ENCODE results near the gene AKR1A1.
"Not testable (repeated sequence)": the region's sequence is repeated elsewhere in the genome, so short reads cannot be mapped to it uniquely, and the experiment has no call there.

The AKR1A1 gene

GRCh38 chr1:45523975-45524374, 26.7 kb upstream of the AKR1A1 start:
- FAIRE-seq = not testable (repeated sequence)

- no peak for FAIRE-seq
Observed at GRCh38 chr1:45526135-45526644, 24.4 kb upstream of the AKR1A1 start.

- no peak for FAIRE-seq
Observed at GRCh38 chr1:45530632-45531135, 19.9 kb upstream of the AKR1A1 start.

- no peak for FAIRE-seq
Observed at GRCh38 chr1:45531873-45532272, 18.8 kb upstream of the AKR1A1 start.

GRCh38 chr1:45535988-45536766, 14.4 kb upstream of the AKR1A1 start:
- no peak for FAIRE-seq

- no peak for FAIRE-seq
Observed at GRCh38 chr1:45536886-45537285, 13.7 kb upstream of the AKR1A1 start.

- FAIRE-seq = no peak
Observed at GRCh38 chr1:45541193-45541592, 9.4 kb upstream of the AKR1A1 start.

- no peak for FAIRE-seq
Observed at GRCh38 chr1:45542591-45542990, 8.0 kb upstream of the AKR1A1 start.

GRCh38 chr1:45543581-45544417, 6.8 kb upstream of the AKR1A1 start:
- FAIRE-seq = no peak

GRCh38 chr1:45544530-45544929, 6.1 kb upstream of the AKR1A1 start:
- no peak for FAIRE-seq

- no peak for FAIRE-seq
Observed at GRCh38 chr1:45545019-45545493, 5.6 kb upstream of the AKR1A1 start.

- no peak for FAIRE-seq
Observed at GRCh38 chr1:45545553-45546310, 4.9 kb upstream of the AKR1A1 start.

GRCh38 chr1:45551684-45552083, 1.1 kb downstream of the AKR1A1 start:
- no peak for FAIRE-seq

- FAIRE-seq = no peak
Observed at GRCh38 chr1:45552331-45552730, 1.7 kb downstream of the AKR1A1 start.

- no peak for FAIRE-seq
Observed at GRCh38 chr1:45554198-45554597, 3.6 kb downstream of the AKR1A1 start.

GRCh38 chr1:45557422-45557944, 6.9 kb downstream of the AKR1A1 start:
- FAIRE-seq = no peak

GRCh38 chr1:45563843-45564242, 13.2 kb downstream of the AKR1A1 start:
- FAIRE-seq = no peak

GRCh38 chr1:45566722-45567121, 16.1 kb downstream of the AKR1A1 start:
- FAIRE-seq = no peak

- FAIRE-seq = no peak
Observed at GRCh38 chr1:45567911-45568310, 17.3 kb downstream of the AKR1A1 start.

GRCh38 chr1:45568421-45568820, 17.8 kb downstream of the AKR1A1 start:
- no peak for FAIRE-seq

GRCh38 chr1:45569571-45569961, 18.9 kb downstream of the AKR1A1 start:
- no peak for FAIRE-seq

- FAIRE-seq = no peak
Observed at GRCh38 chr1:45569962-45570581, 19.4 kb downstream of the AKR1A1 start.

Data from A204.1 (cell line).